Measurements from ENCODE around the gene MYCBP.
A peak's percentile ranks its signal among the peaks of the same experiment; 100 is the strongest.

Gene MYCBP

DNA sequence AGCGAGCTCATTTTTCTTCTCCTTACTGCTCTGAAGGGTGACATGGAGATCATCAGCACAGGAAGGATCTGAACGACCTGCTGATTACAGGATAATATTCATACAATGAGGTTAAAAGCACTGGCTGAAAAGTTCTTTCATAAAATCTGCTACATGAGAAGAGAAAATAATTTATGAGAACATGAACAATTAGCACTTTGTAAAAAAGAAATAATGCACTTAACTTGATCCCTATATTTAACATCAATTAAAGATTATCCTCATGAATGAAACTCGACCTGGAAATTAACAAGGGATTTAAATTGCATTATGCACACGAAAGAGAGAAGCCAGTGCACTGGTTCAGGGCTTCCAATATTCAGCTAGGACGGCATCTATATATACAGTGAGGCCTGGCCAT, 60.2 kb downstream of the MYCBP start (continued):
- TF ChIP-seq, protein P1, sequence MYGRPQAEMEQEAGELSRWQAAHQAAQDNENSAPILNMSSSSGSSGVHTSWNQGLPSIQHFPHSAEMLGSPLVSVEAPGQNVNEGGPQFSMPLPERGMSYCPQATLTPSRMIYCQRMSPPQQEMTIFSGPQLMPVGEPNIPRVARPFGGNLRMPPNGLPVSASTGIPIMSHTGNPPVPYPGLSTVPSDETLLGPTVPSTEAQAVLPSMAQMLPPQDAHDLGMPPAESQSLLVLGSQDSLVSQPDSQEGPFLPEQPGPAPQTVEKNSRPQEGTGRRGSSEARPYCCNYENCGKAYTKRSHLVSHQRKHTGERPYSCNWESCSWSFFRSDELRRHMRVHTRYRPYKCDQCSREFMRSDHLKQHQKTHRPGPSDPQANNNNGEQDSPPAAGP (tag by site-specific recombination; IDR thresholded peaks at IDR 0.05) = no peak
- TF ChIP-seq TSHZ1 (tag by site-specific recombination; IDR thresholded peaks at IDR 0.05; ENCODE audit: borderline replicate concordance) (no peak), ZXDB (tag by site-specific recombination; IDR thresholded peaks at IDR 0.05) (no peak), ZNF510 (tag by site-specific recombination; IDR thresholded peaks at IDR 0.05; ENCODE audit: insufficient replicate concordance) (no peak), ZNF621 (tag by site-specific recombination; IDR thresholded peaks at IDR 0.05) (no peak), ZNF692 (tag by site-specific recombination; IDR thresholded peaks at IDR 0.05) (no peak), ZNF433 (tag by site-specific recombination; IDR thresholded peaks at IDR 0.05; ENCODE audit: low read depth) (no peak), ZNF626 (tag by site-specific recombination; IDR thresholded peaks at IDR 0.05) (no peak), ZNF292 (tag by site-specific recombination; IDR thresholded peaks at IDR 0.05; ENCODE audit: borderline replicate concordance, low read depth) (no peak), ZNF214 (tag by site-specific recombination; IDR thresholded peaks at IDR 0.05; ENCODE audit: borderline replicate concordance) (no peak), PRDM4 (tag by site-specific recombination; IDR thresholded peaks at IDR 0.05) (no peak), GLI2 (tag by site-specific recombination; IDR thresholded peaks at IDR 0.05; ENCODE audit: borderline replicate concordance, low read depth) (peak; percentile 44), ZNF776 (tag by site-specific recombination; IDR thresholded peaks at IDR 0.05; ENCODE audit: borderline replicate concordance) (no peak), GLIS2 (tag by site-specific recombination; IDR thresholded peaks at IDR 0.05) (no peak), FEZF1 (tag by site-specific recombination; IDR thresholded peaks at IDR 0.05) (peak; percentile 8; the same call in 1 of the 2 replicates), ZBTB17 (tag by site-specific recombination; IDR thresholded peaks at IDR 0.05) (0 out of 2 replicates have a peak, but pooled peaks have one; percentile 12), ATF2 (tag by site-specific recombination; IDR thresholded peaks at IDR 0.05; ENCODE audit: low read depth) (no peak), SP7 (tag by site-specific recombination; IDR thresholded peaks at IDR 0.05) (peak; percentile 65), YY1 (tag by site-specific recombination; IDR thresholded peaks at IDR 0.05) (no peak), HOXA7 (CRISPR knock-in tag; IDR thresholded peaks at IDR 0.05; ENCODE audit: borderline replicate concordance) (no peak), ZNF391 (tag by site-specific recombination; IDR thresholded peaks at IDR 0.05; ENCODE audit: borderline replicate concordance, low read depth) (no peak), ZNF324 (tag by site-specific recombination; IDR thresholded peaks at IDR 0.05) (no peak), YY2 (tag by site-specific recombination; IDR thresholded peaks at IDR 0.05) (no peak), INSM2 (tag by site-specific recombination; IDR thresholded peaks at IDR 0.05) (peak; percentile 14; the same call in 1 of the 2 replicates), ZNF561 (tag by site-specific recombination; IDR thresholded peaks at IDR 0.05; ENCODE audit: borderline replicate concordance) (no peak)
- TF ChIP-seq, protein P2, sequence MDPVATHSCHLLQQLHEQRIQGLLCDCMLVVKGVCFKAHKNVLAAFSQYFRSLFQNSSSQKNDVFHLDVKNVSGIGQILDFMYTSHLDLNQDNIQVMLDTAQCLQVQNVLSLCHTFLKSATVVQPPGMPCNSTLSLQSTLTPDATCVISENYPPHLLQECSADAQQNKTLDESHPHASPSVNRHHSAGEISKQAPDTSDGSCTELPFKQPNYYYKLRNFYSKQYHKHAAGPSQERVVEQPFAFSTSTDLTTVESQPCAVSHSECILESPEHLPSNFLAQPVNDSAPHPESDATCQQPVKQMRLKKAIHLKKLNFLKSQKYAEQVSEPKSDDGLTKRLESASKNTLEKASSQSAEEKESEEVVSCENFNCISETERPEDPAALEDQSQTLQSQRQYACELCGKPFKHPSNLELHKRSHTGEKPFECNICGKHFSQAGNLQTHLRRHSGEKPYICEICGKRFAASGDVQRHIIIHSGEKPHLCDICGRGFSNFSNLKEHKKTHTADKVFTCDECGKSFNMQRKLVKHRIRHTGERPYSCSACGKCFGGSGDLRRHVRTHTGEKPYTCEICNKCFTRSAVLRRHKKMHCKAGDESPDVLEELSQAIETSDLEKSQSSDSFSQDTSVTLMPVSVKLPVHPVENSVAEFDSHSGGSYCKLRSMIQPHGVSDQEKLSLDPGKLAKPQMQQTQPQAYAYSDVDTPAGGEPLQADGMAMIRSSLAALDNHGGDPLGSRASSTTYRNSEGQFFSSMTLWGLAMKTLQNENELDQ (tag by site-specific recombination; IDR thresholded peaks at IDR 0.05; ENCODE audit: low read depth) = no peak
